ENCODE data around the gene IFT20. TPM values are rescaled to one million over a fixed set of nuclear protein-coding genes. Genes with fewer than 3 reads are reported as not detected.

The IFT20 gene, protein sequence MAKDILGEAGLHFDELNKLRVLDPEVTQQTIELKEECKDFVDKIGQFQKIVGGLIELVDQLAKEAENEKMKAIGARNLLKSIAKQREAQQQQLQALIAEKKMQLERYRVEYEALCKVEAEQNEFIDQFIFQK
- 33.4 TPM for polyA plus RNA-seq (2012; ENCODE audit: insufficient read length, low read depth)

DNA sequence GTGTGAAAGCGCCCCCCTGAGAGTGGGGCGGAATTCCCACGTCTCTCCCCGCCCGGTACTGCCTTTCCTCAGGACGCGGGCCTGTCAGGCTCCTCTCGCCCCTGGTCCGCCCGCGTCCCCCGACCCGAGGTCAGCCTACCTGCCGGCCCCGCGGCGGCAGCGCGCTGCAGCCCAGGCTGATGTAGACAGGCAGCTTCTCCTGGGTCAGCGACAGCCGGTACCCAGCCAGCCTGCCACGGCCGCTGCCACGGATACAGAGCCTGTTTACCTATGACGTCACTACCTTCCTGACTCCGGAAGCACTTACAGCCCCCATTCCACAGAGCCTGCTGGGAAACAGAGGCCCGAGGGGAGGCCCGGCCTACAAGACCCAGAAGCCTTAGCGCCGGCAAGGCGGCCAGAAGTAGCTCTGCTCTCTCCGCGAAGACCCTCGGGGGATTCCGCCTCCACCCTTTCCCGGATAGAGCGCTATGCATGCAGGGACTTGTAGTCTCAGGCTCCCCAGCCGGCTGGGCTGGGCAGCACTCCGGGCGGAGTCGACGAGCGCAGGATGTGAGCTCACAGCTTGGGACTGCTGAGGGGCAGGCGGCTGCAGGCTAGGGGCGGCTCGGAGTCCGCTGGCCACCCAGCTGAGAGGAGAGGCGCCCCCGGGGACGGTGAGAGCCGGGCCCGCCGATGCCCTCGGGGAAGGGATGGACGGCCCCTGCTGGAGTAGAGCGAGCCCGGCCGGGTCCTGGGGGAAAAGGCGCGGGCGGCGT, at the start of gene IFT20, which contains the start of gene TNFAIP1:
TSS of gene IFT20 (minus strand) at position 272 of the 758 bp plus-strand sequence. CDS start 3,487 bp downstream, outside the sequence.
TSS of gene TNFAIP1 (plus strand) at position 561 of the 758 bp plus-strand sequence. CDS start 3,761 bp downstream, outside the sequence.
- TF ChIP-seq SIN3A (IDR thresholded peaks at IDR 0.05; ENCODE audit: borderline replicate concordance, insufficient read depth, low read length) (peak; percentile 97), FOXP2 (optimal IDR thresholded peaks at IDR 0.05; ENCODE audit: borderline replicate concordance, extremely low read depth, extremely low read length, insufficient read depth) (peak; percentile 100), TAF1 (IDR thresholded peaks at IDR 0.05; ENCODE audit: borderline replicate concordance, insufficient read depth, low read length) (peak; percentile 53; the same call in 1 of the 2 replicates), POLR2AphosphoS5 (IDR thresholded peaks at IDR 0.05; ENCODE audit: low read depth, low read length) (peak; percentile 79)
- TF ChIP-seq, protein P1, sequence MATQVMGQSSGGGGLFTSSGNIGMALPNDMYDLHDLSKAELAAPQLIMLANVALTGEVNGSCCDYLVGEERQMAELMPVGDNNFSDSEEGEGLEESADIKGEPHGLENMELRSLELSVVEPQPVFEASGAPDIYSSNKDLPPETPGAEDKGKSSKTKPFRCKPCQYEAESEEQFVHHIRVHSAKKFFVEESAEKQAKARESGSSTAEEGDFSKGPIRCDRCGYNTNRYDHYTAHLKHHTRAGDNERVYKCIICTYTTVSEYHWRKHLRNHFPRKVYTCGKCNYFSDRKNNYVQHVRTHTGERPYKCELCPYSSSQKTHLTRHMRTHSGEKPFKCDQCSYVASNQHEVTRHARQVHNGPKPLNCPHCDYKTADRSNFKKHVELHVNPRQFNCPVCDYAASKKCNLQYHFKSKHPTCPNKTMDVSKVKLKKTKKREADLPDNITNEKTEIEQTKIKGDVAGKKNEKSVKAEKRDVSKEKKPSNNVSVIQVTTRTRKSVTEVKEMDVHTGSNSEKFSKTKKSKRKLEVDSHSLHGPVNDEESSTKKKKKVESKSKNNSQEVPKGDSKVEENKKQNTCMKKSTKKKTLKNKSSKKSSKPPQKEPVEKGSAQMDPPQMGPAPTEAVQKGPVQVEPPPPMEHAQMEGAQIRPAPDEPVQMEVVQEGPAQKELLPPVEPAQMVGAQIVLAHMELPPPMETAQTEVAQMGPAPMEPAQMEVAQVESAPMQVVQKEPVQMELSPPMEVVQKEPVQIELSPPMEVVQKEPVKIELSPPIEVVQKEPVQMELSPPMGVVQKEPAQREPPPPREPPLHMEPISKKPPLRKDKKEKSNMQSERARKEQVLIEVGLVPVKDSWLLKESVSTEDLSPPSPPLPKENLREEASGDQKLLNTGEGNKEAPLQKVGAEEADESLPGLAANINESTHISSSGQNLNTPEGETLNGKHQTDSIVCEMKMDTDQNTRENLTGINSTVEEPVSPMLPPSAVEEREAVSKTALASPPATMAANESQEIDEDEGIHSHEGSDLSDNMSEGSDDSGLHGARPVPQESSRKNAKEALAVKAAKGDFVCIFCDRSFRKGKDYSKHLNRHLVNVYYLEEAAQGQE (IDR thresholded peaks at IDR 0.05; ENCODE audit: insufficient read depth in 1 of 2, low read depth in 2 of 2, low read length in 2 of 2), result 0 out of 4 replicates have a peak, but pooled peaks of 1 of the 2 experiments have one; percentile 16

DNA sequence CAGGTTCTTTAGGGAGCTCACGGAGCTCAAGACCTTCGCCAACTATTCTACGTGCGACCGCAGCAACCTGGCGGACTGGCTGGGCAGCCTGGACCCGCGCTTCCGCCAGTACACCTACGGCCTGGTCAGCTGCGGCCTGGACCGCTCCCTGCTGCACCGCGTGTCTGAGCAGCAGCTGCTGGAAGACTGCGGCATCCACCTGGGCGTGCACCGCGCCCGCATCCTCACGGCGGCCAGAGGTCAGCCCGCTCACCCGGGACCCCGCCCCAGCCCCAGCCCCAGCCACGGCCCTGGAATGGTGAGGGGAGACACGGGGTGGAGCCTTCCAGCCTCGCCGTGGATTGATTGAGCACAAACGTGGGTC, 49.7 kb upstream of the IFT20 start:
- TF ChIP-seq POLR2AphosphoS5 (IDR thresholded peaks at IDR 0.05; ENCODE audit: low read depth, low read length), result no peak
- no peak for TF ChIP-seq SIN3A (IDR thresholded peaks at IDR 0.05; ENCODE audit: borderline replicate concordance, insufficient read depth, low read length)
- no peak for TF ChIP-seq FOXP2 (optimal IDR thresholded peaks at IDR 0.05; ENCODE audit: borderline replicate concordance, extremely low read depth, extremely low read length, insufficient read depth)
- no peak for TF ChIP-seq TAF1 (IDR thresholded peaks at IDR 0.05; ENCODE audit: borderline replicate concordance, insufficient read depth, low read length)
- TF ChIP-seq, protein P1 (IDR thresholded peaks at IDR 0.05; ENCODE audit: insufficient read depth in 1 of 2, low read depth in 2 of 2, low read length in 2 of 2), result no peak

DNA sequence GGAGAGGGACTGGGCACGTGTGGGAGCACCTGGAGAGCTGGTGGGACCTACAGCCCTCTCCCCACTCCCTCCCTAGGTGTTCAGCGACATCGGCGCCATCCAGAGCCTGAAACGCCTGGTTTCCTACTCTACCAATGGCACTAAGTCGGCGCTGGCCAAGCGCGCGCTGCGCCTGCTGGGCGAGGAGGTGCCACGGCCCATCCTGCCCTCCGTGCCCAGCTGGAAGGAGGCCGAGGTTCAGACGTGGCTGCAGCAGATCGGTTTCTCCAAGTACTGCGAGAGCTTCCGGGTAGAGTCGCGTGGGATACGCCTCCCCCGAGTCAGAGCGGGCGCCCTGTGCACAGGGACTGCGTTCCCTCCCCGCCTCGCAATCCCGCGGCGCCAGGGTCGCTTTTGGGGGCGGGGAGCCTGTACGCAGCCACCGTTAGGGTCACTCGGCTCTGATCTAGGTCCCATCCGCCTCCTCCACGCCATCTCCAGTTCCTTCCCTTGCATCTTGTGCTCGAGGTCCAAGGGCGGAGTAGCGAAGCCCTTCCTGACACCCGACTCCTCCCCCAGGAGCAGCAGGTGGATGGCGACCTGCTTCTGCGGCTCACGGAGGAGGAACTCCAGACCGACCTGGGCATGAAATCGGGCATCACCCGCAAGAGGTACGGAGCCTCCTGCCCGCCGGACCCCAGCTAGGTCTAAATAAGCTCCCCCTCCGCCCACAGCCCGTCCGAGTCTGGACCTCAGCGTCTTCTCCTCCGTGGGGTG, 49.2 kb upstream of the IFT20 start:
- TF ChIP-seq SIN3A (IDR thresholded peaks at IDR 0.05; ENCODE audit: borderline replicate concordance, insufficient read depth, low read length), result no peak
- TF ChIP-seq TAF1 (IDR thresholded peaks at IDR 0.05; ENCODE audit: borderline replicate concordance, insufficient read depth, low read length), result no peak
- no peak for TF ChIP-seq POLR2AphosphoS5 (IDR thresholded peaks at IDR 0.05; ENCODE audit: low read depth, low read length)
- TF ChIP-seq FOXP2 (optimal IDR thresholded peaks at IDR 0.05; ENCODE audit: borderline replicate concordance, extremely low read depth, extremely low read length, insufficient read depth), result no peak
- TF ChIP-seq, protein P1 (IDR thresholded peaks at IDR 0.05; ENCODE audit: insufficient read depth in 1 of 2, low read depth in 2 of 2, low read length in 2 of 2), result no peak

DNA sequence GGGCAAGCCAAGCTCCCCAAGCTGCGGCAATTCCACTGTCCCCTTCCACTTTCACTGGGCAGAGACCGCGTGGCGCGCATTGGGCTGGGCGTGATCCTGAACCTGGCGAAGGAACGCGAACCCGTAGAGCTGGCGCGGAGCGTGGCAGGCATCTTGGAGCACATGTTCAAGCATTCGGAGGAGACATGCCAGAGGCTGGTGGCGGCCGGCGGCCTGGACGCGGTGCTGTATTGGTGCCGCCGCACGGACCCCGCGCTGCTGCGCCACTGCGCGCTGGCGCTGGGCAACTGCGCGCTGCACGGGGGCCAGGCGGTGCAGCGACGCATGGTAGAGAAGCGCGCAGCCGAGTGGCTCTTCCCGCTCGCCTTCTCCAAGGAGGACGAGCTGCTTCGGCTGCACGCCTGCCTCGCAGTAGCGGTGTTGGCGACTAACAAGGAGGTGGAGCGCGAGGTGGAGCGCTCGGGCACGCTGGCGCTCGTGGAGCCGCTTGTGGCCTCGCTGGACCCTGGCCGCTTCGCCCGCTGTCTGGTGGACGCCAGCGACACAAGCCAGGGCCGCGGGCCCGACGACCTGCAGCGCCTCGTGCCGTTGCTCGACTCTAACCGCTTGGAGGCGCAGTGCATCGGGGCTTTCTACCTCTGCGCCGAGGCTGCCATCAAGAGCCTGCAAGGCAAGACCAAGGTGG, 46.0 kb upstream of the IFT20 start:
- TF ChIP-seq, protein P1 (IDR thresholded peaks at IDR 0.05; ENCODE audit: insufficient read depth in 1 of 2, low read depth in 2 of 2, low read length in 2 of 2), result no peak
- no peak for TF ChIP-seq TAF1 (IDR thresholded peaks at IDR 0.05; ENCODE audit: borderline replicate concordance, insufficient read depth, low read length)
- TF ChIP-seq SIN3A (IDR thresholded peaks at IDR 0.05; ENCODE audit: borderline replicate concordance, insufficient read depth, low read length), result no peak
- no peak for TF ChIP-seq POLR2AphosphoS5 (IDR thresholded peaks at IDR 0.05; ENCODE audit: low read depth, low read length)
- no peak for TF ChIP-seq FOXP2 (optimal IDR thresholded peaks at IDR 0.05; ENCODE audit: borderline replicate concordance, extremely low read depth, extremely low read length, insufficient read depth)
